Measurements from ENCODE around the gene ZNF19.

ZNF19 gene

DNA sequence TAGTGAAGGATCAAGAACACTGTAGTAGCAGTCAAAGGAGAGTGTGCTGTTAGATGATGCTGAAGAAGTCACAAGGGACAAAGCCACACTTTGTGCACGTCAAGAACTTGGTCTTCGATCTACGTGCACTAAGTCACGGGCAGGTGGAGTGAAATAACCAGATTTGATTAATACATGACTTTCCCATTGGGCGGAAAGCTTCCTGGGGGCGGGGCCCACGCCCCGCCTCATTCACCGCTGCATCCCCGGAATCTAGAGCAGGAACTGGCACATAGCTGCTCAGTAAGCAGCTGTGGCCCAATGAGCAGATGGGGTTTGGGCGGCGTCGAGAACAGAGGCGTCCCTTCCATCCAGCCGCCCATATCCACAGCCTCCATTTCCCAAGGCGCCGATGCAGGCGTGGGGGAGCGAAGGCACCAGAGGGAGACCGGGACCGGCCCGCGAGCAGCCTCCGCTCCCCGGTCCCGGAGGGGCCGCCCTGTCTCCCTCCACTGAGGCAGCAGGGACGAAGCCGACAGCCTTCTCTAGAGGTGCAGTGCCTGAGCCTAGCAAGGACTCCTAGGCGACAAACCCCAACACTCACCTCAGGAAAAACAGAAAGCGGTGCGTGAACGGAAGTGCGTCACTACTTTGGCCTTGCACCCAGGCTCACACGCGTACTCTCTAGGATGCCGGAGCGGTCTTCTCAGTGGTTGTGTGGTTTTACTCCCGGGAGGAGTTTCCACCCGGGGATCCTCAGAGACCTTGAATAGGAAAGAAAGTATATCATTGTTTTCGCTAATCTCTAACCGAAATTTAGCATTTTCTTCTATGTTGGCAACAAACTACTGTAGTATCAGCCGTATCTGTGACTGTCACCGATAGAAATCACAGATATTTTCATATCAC is 4.9 kb downstream of the ZNF19 start:
- peak; percentile 29 for DNase-seq

DNA sequence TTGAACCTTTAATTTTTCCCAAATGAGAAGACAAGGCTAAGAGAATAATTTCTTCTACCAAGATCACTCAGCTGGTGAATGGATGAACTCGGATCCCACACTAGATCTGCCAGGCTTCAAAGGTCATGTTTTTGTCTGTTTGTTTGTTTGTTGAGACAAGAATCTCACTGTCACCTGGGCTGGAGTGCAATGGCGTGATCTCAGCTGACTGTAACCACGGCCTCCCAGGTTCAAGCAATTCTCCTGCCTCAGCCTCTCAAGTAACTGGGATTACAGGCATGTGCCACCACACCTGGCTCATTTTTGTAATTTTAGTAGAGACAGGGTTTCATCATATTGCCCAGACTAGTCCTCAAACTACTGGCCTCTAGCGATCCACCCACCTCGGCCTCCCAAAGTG is 6.6 kb downstream of the ZNF19 start:
- DNase-seq: no peak

DNA sequence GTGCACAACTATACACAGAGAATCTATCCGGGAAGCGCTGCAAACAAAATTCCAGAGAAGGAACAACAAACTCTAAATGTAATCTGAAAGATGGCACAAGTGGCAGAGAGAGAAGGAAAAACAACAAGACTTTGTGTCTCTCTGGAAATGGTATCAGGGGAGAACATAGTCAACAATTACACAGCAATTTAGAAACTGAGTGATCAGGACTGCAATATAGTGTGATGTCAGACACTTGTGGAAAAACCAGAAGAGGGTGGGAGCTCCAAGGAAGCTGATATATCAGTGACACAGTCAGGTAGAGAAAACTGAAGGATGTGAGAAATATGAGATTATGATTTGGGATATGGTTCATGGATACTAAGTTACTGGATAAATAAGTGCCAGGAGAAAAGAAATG is 8.2 kb downstream of the ZNF19 start:
- DNase-seq: no peak

DNA sequence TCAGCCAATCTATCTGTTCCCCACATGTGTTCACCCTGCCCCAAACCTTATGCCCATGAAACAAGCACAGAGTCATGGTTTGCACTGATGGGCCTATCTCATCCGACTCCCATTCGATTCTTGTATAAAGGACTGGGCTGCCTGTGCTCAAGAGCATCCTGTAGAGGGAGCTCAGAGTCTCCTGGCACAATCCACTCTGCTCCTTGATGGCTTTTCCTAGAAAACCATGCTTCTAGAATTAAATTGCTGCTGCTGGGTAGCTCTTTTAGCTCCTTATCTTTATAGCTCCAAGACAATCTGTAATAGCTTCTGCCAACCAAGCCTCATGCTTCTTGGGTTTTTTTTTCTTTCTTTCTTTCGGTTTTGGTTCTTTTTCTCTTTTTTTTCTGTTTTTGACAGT is 9.7 kb downstream of the ZNF19 start:
- no peak for DNase-seq

DNA sequence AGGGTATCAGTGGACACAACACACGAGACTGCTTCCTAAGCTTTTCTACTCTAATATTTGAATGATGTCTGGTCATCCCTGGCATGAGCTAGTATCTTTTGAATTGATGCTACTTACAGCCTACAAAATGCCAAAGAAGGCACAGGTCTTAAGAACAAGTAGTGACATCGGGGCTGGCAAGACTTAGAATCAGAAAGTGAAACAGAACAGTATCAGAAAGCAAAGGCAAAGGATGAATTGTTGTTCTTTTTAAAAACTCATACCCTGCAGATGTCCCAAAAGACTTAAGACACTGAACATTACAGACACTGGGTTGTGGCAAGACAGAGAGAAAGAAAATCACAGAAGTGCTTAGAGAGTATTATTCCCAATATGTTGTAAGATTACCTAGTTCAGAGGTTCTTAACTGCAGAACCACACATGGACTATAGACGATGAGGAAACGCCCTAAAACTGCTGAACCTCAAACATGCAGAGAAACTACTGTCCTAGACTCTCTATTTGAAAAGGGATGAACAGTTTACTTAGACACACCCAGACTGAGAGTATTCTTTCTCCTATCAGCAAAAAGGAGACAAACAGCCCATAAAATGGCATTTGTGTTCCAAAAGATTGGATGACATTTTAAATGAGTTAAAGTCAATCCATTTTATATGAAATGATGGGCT is 12.5 kb downstream of the ZNF19 start:
- DNase-seq: no peak

DNA sequence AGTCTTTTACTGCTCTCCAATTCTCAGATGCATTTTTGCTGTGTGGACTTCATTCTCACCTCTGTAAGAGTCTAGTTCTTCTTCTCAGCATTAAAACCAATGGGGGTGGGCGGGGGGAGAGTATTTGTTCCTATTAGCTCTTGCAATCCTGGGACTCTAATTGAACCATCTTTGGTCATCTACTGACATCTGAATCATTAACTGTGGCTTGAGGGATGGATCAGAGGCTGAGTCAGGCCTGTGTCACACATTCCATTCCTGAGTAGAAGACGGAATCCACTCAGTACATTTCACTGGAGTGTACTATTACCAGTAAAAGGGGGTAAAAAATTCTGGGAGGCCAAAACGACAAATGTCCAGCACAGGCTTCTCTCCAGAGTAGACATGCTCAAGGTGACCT is 14.3 kb downstream of the ZNF19 start:
- DNase-seq: no peak

DNA sequence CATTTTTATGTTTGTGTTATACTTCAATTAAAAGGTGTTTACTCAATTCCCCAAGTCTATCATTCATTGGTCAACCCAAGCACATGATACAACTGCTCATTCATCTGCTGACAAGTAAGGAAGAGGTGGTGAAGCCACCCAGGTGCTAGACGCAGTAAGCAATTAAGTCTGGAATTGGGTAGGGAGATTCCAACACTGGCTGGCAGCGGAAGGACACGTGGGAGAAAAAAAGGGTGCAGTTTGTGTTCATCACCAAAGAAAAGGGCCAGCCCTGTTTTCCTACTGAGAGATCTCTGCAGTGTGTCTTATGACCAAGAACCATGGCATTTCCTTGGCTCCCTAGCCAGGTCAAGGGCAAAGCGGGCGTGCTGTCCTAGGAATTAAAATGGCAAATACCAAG is 15.2 kb downstream of the ZNF19 start:
- DNase-seq: no peak

DNA sequence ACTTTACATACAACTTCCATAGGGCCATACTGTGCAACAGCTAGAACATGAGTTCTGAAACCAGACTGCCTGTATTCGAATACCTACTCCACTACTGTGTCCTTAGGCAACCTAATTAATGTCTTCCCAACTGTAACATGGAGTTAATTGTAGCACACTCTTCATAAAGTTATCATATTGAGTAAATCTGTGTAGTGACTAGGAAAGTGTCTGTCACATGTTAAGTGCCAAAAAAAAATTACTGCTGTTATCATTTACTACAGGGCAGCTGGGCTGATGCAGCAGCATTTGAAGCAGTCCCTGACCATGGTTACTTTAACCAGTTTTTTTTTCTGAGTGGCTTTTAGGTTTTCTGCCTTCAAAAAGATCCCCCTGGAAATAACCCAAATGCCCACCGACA is 16.2 kb downstream of the ZNF19 start:
- DNase-seq: no peak

DNA sequence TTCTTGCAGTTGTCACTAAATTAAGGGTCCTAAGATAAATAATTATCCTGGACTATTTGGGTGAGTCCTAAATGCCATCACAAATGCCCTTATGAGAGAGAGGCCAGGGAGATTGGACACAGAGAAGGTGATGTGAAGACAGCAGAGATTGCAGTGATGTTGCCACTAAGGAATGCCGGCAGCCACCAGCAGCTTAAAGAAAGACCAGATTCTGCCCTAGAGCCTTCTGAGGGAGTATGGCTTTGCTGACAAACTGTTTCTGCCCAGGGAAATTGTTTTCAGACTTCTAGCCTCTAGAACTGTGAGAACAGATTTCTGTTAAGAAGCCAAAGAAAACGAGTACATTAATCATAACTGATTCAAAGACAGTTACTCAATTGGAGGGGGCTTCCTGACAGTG is 17.1 kb downstream of the ZNF19 start:
- no peak for DNase-seq

DNA sequence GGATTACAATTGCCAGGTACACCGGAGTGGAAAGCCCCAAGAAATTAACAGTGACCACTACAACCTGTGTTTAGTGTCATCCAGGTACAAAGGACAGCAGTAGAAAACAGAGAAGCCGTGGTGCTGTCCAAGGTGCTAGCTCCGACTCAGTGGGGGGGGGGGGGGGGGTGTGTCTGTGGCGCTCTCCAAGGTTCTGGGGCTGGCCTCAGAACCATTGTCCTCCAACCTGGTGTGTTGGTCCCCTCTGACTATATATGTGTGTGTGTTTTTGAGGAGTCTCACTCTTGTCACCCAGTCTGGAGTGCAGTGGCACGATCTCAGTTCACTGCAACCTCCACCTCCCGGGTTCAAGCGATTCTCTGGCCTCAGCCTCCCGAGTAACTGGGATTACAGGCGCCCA is 21.3 kb downstream of the ZNF19 start:
- no peak for DNase-seq

DNA sequence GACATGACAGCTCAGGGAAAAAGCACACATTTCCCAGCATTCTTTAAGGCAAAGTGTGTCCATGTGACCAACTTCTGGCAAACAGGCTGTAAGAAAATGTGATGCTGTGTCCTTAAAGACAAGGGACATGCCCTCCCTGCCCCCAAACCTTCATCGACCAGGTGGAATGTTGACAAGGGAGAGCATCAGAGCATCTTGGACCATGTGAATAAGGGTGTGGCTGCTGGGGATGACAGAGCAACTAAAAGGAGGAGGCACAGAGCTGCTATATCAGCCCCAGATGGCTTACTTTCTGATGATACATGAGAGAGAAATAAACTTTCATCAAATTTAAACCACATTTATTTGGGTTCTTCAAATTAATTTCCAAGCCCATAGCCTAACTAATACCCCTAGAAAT is 24.9 kb downstream of the ZNF19 start:
- no peak for DNase-seq

DNA sequence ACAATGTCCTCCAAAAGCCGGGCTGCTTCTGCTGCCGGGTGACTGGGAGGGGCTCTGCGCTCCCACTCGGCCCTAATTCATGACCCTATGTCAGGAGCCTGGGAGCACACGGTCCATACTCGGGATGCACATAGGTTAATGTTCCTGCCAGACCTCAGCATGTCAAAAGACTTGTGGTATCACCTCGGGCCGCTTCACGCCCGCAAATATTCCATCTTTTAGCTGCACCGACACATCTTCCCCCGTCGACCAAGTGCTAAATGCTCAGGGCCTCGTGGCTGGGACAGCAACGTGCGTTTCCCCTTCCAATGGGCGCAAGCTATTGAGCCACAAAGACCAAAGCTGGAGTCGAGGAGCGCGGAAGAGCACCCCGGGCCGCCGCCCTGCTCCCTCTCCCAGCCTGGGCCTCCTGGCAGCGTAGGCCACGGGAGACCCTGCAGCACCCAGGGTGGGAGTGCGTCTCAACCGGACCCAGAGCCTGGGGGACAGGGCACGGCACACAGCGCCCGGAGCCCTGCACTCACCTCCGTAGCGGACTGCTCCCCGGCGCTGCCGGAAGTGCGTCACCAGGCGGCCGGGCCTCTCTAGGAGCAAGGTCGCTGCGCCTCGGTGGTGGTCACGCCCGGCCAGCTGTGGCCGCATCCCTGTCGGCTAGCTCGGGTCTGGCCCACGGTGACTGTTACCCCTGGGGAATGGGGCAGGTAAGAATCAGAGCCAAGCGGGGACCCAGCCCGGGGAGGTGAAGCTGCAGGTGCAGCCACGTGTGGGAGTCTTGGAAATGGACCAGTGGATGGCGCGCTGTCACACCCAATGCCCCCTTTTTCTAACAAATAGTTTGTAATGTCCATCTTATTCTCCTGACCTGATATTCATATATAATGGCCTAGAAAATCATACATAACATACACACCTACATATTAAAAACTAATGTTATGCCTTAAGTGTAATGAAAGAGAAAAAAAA is 27.2 kb downstream of the ZNF19 start, which contains the start of gene ZNF23:
TSS of gene ZNF23 (minus strand) at position 562 of the 963 bp plus-strand sequence. CDS start 5,451 bp downstream, outside the sequence.
- DNase-seq: peak; percentile 37

DNA sequence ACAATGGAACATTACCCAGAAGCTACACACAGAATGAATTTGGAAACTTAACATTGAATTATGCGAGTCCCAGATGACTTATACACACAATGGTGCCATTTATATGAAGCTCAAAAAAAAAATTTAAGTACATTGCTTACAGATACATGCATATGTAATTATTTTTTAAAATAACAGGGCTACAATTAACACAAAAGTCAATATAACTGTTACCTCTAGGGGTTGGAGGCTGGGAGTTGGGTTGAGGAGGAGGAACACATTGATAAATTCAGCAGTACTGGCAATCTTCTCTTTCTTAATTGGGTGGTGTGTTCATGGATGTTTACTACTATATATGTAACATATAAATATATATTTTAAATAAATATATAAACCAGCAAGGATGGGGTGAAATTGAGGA is 28.2 kb downstream of the ZNF19 start:
- DNase-seq: no peak

DNA sequence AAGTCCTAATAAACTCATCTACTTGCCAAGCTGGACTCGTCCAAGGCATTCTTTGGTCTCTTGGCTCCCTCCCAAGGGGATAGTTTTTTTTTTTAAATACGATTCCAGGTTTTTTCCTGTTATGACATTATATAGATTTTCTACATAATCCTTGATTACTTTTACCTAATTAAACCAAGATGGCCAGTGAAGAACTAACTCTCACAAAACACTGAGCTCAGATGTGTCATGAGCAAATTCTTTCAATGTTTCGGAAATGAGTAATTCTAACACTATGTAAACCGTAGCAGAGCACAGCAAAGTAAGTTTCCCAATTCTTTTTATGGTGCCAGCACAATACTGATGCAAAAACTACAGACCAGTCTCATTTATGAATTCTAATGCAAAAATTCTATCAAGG is 28.9 kb downstream of the ZNF19 start:
- no peak for DNase-seq

DNA sequence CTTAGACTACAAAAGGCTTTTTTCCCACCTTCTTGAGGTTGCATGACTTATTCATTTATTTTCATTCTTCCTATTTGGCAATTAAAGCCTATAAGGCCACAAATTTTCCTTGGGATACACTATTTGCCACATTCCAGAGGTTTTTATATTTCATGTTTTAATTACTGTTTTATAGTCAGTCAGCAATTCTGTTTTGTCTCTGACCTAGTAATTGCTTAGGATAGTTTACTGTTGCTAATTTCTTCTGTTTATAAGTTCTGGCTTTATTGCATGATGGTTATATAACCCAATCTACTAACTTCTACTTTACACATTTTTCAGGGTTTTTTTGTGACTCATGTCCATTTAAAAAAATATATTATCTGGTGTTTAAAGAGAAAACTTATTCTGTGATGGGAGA is 29.6 kb downstream of the ZNF19 start:
- no peak for DNase-seq

DNA sequence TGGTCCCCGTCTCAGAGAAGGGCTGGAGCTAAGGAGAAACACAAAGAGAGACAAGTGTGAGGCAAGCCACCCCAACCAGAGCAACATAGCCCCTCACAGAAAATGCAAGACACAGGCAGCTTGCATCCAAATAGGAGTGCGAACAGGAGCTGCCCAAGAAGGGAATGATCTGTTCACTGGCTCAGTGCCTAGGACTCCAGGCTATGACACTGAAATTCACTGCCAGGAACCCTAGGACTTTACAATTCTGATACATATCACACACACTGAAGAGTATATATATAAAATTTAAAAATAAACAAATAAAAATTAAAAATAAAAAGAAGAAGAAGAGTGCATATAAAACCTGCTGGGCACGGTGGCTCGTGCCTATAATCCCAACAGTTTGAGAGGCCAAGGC is 32.3 kb downstream of the ZNF19 start:
- DNase-seq: no peak

DNA sequence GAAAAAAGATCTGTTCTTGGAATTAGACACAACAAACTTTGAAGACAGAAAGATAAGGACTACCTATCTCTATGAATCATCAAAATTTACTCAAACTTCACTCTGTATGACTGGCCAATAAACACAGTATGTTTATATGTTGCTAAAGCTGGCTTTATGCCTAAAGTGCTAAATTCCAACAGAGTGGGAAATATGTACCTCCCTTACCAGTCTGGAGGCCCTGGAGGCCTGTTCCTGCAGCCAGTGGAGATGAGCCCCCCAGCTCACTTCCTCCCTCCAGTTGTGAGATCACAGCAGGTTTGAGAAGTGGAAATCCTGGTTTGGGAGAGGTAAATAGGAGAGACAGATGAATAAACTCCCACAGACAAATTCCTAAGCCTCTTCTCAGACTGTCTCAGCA is 36.1 kb downstream of the ZNF19 start:
- no peak for DNase-seq

DNA sequence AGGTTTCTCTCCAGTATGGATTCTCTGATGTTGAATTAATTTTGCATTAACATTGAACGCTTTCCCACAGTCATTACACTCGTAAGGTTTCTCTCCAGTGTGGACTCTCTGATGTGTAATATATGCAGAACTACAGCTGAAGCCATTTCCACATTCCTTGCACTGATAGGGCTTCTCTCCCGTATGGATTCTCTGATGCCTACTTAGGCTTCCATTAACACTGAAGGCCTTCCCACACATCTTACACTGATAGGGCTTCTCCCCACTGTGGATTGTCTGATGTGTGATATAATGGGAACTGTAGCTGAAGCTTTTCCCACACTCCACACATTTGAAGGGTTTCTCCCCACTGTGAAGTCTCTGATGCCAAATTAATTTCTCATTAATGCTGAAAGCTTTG is 40.1 kb downstream of the ZNF19 start:
- DNase-seq: no peak

DNA sequence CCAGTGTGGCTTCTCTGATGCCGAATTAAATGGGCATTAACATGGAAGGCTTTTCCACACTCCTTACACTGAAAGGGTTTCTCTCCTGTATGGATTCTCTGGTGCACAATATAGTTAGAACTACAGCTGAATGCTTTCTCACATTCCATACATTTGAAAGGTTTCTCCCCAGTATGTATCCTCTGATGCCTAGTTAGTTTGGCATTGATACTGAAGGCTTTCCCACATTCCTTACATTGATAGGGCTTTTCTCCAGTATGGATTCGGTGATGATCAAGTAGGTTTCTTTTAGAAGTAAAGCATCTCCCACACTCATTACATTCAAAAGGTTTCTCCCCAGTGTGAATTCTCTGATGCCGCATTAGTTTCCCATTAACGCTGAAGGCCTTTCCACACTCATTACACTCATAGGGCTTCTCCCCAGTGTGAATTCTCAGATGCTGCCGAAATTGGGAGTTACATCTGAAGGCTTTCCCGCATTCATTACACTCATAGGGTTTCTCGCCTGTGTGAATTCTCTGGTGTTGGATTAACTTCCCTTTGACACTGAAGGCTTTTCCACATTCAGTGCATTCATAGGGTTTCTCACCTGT is 40.8 kb downstream of the ZNF19 start:
- DNase-seq: no peak

DNA sequence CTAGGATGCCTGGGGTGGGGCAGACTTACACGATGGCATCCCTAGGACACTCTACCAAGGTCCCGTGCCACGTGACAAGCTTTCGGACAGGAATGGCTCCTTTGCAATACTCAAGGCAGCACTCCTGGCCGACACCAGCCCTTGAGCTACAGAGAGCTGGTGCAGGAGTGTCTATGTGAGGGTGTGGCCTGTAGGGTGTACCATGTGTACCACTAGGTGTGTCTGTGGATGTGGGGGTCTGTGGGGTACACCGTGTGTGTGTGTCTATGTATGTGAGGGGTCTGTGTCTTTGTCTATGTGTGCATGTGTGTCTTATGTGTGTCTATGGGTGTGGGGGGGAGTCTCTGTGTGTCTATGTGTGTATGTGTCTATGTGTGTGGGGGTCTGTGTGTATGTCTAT is 45.4 kb downstream of the ZNF19 start:
- no peak for DNase-seq

DNA sequence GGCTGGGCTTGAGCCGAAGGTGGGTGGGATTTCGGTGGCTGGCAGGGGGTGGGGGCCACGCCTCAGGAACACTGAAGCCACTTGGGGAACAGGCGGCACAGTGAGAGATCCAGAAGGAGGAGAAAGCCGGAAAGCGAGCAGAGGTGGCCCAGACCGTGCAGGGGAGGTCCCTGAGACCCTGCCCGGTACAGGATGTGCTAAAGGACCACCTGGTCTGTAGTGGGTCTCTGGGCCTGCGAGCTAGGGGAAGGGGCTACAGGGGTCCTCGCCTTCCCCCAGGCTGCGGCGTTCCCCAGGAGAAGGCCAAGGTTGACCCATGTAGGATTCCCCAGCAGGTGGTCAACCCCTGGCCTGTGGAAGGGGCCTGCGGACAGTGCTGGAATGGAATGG is 47.1 kb downstream of the ZNF19 start, which contains the start of gene TLE7:
TSS of gene TLE7 (minus strand) at position 4 of the 390 bp plus-strand sequence. CDS start 8,730 bp downstream, outside the sequence.
- no peak for DNase-seq

DNA sequence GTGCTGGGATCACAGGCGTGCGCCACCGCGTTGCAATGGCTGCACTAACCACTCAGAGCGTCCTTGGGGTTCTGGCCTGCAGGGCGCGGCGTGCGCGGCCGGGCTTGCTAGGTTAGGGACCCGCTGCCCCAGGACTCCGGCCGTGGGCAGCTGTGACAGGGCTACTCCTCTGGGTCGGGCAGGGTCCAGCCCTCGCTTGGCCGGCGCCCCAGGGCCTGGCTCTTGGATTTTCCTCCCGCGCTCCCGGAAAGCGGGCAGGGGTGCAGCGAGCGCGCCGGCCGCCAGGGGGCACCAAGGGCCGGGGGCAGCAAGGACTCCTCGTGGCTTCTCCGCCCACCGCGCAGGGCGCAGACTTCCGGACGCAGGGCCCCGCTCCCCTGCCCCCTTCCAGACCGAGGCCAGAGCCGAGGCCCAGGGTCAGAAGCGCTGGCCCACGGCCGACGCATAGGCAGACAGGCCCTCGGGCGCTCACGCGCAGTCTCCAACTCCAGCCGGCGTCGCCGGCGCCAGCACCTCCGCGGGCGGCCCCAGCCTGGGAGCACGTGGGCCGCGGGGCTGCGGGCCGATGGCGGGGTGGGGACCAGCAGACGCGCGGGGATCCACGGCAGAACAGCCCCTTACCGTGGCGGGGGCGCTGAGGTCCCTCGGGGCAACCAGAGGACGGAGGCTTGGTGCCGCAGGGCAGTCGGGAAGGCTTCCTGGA is 47.6 kb downstream of the ZNF19 start:
- no peak for DNase-seq

Measured in GF-D8 (cell line).